Renal cortex interstitium (tissue), 11 donors: ENCODE results near the gene MSGN1. TPM values are rescaled to one million over a fixed set of nuclear protein-coding genes. Genes with fewer than 3 reads are reported as not detected.
"Not testable (repeated sequence)": the region's sequence is repeated elsewhere in the genome, so short reads cannot be mapped to it uniquely, and the experiment has no call there.

Experiments
- DNase-seq, 11 donors: peaks; one replicate each; pipeline ENCODE4 v3.0.0-alpha.2; 2013; ENCODE audit warnings: low read depth in 9 of 11, low spot score in 4 of 11; ENCODE audit errors: extremely low read depth in 1 of 11
- polyA plus RNA-seq, 3 donors: library from polyadenylated mRNA; unstranded; fragments of 120-200 nt; gene quantifications; one replicate each; pipeline ENCODE4 v1.2.1, GENCODE V29; 2013; ENCODE audit not compliant: insufficient read length in 3 of 3

MSGN1 gene
- polyA plus RNA-seq, 3 donors = not detected

GRCh38 chr2:17800693-17801458, 15.4 kb upstream of the MSGN1 start:
- DNase-seq = no peak

GRCh38 chr2:17803497-17803896, 12.8 kb upstream of the MSGN1 start:
- no peak for DNase-seq

- DNase-seq = no peak
Observed at GRCh38 chr2:17804358-17804757, 11.9 kb upstream of the MSGN1 start.

GRCh38 chr2:17805166-17805565, 11.1 kb upstream of the MSGN1 start:
- no peak for DNase-seq

- DNase-seq = no peak
Observed at GRCh38 chr2:17805717-17806363, 10.4 kb upstream of the MSGN1 start.

- DNase-seq = no peak
Observed at GRCh38 chr2:17813010-17813741, 3.1 kb upstream of the MSGN1 start.

GRCh38 chr2:17813742-17814473, 2.4 kb upstream of the MSGN1 start:
- no peak for DNase-seq

- DNase-seq = no peak
Observed at GRCh38 chr2:17814601-17815000, 1.7 kb upstream of the MSGN1 start.

- no peak for DNase-seq
Observed at GRCh38 chr2:17815468-17816184, 634 bp upstream of the MSGN1 start.

- no peak for DNase-seq
Observed at GRCh38 chr2:17818235-17818815, 2.1 kb downstream of the MSGN1 start.

GRCh38 chr2:17821080-17821479, 4.8 kb downstream of the MSGN1 start:
- DNase-seq = no peak

- peak in 2 of 11 donors; percentile 25 to 32 for DNase-seq
Observed at GRCh38 chr2:17821535-17822444, 5.5 kb downstream of the MSGN1 start.

GRCh38 chr2:17822445-17823117, 6.3 kb downstream of the MSGN1 start:
- peak in 3 of 11 donors; percentile 13 to 31 (median 23) for DNase-seq

GRCh38 chr2:17823646-17824045, 7.4 kb downstream of the MSGN1 start:
- not testable (repeated sequence) for DNase-seq

- DNase-seq = no peak
Observed at GRCh38 chr2:17827316-17827715, 11.1 kb downstream of the MSGN1 start.

- no peak for DNase-seq
Observed at GRCh38 chr2:17827785-17828184, 11.5 kb downstream of the MSGN1 start.
